ENCODE data around the gene SLC6A6.

Gene SLC6A6

GRCh38 chr3:14487821-14488220, 85.4 kb downstream of the SLC6A6 start:
- DNase-seq (ENCODE audit: low spot score): no peak

- no peak for DNase-seq (ENCODE audit: low spot score)
Measured at GRCh38 chr3:14488286-14489041, 86.1 kb downstream of the SLC6A6 start.

DNA sequence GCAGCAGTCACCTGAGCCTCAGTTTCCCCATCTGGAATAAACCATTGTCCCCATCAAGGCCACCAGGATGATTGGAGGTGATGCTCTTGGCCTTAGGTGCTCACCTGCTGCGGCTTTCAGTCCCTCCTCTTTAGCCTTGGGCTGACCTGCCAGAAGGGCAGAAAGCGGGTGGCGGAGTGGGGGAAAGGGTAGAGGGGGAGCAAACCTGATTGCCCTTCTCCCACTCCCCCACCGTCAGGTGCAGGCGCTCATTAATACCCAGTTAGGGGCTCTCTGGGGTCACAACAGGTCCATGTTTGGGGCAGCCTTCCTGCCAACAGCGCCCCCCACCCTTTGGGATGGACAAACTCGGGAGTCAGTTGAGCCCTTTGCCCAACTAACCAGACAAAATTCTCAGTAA, 87.2 kb downstream of the SLC6A6 start:
- DNase-seq (ENCODE audit: low spot score): no peak

DNA sequence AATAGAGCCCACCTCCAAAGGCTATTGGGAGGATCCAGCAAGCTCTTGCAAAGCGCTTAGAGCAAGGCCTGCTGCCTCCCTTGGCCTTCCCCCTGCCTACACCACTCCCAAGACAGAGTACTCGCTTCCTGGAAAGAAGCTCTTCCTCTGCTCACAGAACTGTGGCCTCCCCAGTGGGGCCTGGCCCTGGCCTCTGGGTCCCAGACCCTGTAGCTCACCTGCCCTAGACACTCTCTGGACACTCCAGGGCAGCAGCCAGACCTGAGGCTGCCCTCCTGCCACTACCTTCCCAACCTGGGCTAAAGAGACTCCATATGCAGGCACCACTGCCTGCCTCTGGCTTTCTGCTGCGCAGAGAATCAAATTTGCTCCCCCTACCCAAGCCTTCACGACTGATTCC, 87.8 kb downstream of the SLC6A6 start:
- no peak for DNase-seq (ENCODE audit: low spot score)

DNA sequence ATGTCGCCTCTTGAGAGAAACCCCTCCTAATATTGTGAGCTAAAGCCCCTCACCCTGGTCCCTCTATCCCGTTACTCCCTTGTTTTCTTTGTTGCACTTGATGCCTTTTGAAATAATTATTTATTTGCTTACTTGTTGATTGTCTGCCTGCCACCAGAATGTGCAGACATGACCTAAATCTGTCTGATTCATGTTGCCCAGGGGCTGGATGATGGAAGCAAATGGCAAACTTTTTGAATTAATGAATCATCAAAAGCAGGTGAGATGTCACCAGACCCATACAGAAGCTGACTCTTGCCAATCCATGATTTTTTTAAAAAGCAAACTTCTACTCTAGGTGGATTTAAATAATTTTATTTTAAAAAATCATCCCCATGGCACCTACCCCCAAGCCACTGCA, 88.4 kb downstream of the SLC6A6 start:
- DNase-seq (ENCODE audit: low spot score): no peak

DNA sequence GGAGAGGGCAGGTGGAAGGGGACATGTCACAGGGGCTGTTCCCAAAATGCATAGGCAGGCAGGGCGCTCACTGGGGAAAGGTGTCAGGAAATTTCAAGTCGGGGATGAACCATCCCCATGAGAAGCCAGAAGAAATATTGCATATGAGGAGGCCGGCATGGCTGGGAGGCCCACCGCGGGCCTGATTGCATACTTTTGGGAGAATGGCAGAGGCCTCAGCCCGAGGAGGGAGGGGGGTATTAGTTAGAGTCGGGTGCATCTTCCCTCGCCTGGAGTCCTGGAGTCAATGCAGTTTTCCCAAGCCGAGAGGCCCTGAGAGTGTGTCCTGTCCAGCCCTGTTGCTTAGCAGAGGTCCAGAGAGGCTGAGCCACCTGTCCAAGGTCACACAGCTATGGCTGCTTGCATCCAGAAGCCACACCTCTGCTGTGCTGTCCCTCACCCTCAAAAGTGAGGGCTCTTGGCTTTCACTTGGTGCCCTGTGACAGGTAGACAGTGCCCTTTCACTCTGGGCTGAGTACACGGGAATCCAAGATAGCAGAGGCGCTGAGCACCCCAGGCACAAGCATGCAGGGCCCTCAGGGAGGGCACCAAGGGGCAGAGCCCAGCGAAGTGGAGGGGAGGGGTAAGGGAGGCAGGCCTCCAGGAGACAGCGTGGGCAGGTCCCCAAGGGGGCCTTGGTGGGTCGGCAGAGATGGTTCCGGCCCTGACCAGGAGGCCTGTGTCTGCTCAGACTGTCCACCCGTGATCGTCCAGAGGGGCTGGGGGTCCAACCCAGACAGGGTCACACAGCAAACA, 89.2 kb downstream of the SLC6A6 start:
- no peak for DNase-seq (ENCODE audit: low spot score)

GRCh38 chr3:14492948-14493881, 90.8 kb downstream of the SLC6A6 start:
- no peak for DNase-seq (ENCODE audit: low spot score)

DNA sequence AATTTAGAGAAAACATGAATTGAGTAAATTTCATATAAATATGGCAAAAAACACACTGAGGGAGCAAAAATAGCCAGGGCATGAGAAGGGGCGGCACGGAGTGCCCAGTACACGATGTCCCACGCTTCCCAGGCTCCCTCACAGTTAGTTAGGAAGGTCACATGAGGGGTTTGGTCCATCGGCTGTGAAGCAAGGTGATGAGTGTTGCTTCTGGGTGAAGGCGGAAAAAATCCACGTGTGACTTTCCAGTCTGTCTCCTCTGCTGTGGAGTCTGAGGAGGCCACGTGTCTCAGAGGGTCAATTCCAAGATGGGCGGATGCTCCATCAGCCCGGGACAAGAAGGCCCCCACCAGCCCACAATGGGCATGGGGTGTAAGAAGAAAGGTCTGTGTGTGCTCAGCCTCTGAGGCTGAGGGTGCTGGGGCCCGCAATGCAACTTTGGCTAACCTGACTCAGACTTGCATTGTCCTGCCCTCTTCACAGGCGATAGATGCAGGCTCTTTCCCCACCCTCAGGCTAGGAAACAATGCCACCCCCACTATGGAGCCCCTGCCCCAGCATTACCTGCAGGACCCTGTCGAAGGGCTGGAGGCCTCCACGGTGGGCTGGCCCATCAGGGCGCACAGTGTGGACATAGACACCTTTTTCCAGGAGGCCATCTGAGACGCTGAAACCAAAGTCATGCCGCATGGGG, 92.0 kb downstream of the SLC6A6 start:
- DNase-seq (ENCODE audit: low spot score): no peak

DNA sequence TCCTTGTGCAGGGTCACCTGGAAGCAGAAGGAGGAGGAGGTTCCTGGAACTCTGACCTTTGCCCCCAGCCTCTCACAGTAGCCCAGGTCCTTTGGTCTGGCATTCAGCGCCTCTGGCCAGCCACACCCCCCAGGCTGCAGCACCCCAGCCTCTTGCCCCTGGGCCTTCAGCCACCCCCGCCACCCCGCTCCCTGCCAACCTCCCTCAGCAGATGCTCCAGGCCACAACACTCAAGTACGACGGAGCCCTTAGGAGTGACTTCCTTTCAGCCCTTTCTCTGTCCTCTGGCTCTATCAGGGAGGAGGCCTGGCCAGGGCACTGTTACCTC, 92.5 kb downstream of the SLC6A6 start:
- DNase-seq (ENCODE audit: low spot score): no peak

DNA sequence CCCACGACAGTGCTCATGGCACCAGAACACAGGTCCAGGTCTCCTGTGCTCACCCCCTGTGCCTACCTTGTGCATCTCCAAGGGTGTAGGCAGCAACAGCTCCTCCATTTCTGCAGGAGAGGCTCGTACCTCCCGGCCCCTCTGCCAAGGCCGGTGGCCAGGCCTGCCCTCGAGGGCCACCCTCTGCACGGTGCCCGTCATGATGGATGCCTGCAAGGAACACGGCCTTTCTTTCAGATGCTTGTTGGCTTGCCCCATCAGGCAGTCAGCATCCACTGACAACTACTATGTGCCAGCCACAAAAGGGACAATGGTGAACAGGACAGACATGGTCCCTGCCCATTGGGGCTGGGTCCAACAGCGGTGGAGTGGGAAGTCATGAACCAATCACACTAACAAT, 93.9 kb downstream of the SLC6A6 start:
- no peak for DNase-seq (ENCODE audit: low spot score)

- DNase-seq (ENCODE audit: low spot score): no peak
Measured at GRCh38 chr3:14497321-14497720, 94.9 kb downstream of the SLC6A6 start.

DNA sequence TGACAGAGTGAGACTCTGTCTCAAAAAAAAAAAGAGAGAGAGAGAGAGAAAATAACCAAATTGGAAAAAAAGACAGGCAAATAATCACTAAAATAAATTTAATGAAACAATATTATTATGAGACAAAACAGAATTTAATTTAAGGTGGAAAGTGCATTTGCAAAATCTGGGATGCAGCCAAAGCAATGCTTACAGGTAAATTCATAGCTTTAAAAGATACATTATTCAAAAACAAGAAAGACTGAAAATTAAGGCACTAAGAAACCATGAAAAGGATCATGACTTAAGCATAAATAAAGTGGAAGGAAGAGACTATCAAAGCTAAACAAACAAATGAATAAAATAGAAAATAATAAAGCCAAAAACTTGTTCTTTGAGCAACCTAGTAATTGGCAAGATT, 100.1 kb downstream of the SLC6A6 start:
- no peak for DNase-seq (ENCODE audit: low spot score)

DNA sequence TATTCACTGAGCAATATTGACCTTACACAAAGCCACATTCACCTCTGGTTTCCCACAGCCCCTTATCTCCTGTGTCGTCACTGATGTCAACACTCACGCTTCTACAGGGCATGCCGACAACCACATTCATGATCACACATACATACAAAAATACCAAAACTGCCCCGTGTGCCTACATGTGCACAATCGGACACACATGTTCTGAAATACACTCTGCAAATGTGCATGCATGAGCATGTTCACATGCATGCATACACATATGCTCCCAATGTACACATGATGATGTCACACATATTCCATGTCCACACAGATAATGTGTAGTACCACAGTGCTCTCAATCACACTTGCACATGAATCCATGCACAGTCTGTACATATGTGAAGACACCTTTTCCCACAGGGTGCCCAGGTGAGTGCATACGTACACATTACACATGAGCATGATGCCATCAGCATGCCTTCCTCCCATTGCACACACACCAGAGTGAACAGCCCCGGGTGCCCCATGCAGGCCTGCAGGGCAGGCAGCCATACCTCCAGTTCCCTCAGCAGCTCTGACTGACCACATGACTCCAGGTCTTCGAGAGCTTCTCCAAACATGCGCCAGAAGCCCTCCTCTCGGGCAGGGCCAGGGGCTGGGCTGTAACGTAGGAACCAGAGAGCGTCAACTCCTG, 100.8 kb downstream of the SLC6A6 start:
- no peak for DNase-seq (ENCODE audit: low spot score)

DNA sequence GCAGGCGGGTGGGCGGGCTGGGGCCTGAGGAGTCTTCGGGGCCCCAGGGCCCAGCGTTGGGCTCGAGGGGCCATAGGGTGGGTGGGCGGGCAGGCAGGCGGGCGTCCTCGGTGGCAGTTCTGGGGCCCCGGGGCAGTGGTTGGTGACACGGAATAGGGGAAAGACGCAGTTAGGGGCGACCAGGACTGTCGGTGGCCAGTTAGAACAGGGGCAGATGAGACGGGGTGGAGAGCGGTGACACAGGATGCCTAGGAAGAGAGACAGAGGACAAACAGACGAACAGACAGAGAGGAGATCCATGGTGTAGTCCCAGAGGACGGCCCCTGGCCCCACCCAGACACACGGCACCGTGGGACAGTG, 101.3 kb downstream of the SLC6A6 start:
- DNase-seq (ENCODE audit: low spot score): no peak

GRCh38 chr3:14505001-14505802, 102.8 kb downstream of the SLC6A6 start:
- DNase-seq (ENCODE audit: low spot score): no peak

- no peak for DNase-seq (ENCODE audit: low spot score)
Measured at GRCh38 chr3:14505803-14506500, 103.5 kb downstream of the SLC6A6 start.

GRCh38 chr3:14506626-14507304, 104.4 kb downstream of the SLC6A6 start:
- no peak for DNase-seq (ENCODE audit: low spot score)

GRCh38 chr3:14507305-14507741, 104.9 kb downstream of the SLC6A6 start:
- no peak for DNase-seq (ENCODE audit: low spot score)

GRCh38 chr3:14507757-14508504, 105.5 kb downstream of the SLC6A6 start:
- DNase-seq (ENCODE audit: low spot score): no peak

All from ecto neural progenitor cell (in vitro differentiated cells).